ENCODE measurements around the gene APC2.
A peak's percentile ranks its signal among the peaks of the same experiment; 100 is the strongest.

The APC2 gene, protein sequence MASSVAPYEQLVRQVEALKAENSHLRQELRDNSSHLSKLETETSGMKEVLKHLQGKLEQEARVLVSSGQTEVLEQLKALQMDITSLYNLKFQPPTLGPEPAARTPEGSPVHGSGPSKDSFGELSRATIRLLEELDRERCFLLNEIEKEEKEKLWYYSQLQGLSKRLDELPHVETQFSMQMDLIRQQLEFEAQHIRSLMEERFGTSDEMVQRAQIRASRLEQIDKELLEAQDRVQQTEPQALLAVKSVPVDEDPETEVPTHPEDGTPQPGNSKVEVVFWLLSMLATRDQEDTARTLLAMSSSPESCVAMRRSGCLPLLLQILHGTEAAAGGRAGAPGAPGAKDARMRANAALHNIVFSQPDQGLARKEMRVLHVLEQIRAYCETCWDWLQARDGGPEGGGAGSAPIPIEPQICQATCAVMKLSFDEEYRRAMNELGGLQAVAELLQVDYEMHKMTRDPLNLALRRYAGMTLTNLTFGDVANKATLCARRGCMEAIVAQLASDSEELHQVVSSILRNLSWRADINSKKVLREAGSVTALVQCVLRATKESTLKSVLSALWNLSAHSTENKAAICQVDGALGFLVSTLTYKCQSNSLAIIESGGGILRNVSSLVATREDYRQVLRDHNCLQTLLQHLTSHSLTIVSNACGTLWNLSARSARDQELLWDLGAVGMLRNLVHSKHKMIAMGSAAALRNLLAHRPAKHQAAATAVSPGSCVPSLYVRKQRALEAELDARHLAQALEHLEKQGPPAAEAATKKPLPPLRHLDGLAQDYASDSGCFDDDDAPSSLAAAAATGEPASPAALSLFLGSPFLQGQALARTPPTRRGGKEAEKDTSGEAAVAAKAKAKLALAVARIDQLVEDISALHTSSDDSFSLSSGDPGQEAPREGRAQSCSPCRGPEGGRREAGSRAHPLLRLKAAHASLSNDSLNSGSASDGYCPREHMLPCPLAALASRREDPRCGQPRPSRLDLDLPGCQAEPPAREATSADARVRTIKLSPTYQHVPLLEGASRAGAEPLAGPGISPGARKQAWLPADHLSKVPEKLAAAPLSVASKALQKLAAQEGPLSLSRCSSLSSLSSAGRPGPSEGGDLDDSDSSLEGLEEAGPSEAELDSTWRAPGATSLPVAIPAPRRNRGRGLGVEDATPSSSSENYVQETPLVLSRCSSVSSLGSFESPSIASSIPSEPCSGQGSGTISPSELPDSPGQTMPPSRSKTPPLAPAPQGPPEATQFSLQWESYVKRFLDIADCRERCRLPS (N-terminal part only)

GRCh38 chr19:1449467-1450442 is at the start of gene APC2:
Gene APC2 (plus strand): TSS chr19:1450121. CDS start chr19:1453002, 2,881 bp downstream.
- DNase-seq (ENCODE audit: low read depth): peak; percentile 50

- peak; percentile 45 for DNase-seq (ENCODE audit: low read depth)
These were observed 49.4 kb upstream of the APC2 start for GRCh38 chr19:1400281-1401137.

- peak; percentile 58 for DNase-seq (ENCODE audit: low read depth)
These were observed 48.6 kb upstream of the APC2 start, which contains the start of gene GAMT for GRCh38 chr19:1401138-1401888. Gene GAMT (minus strand): TSS chr19:1401542. CDS start chr19:1401476, 66 bp downstream.

GRCh38 chr19:1401889-1402217 is 48.1 kb upstream of the APC2 start:
- DNase-seq (ENCODE audit: low read depth): no peak

DNA sequence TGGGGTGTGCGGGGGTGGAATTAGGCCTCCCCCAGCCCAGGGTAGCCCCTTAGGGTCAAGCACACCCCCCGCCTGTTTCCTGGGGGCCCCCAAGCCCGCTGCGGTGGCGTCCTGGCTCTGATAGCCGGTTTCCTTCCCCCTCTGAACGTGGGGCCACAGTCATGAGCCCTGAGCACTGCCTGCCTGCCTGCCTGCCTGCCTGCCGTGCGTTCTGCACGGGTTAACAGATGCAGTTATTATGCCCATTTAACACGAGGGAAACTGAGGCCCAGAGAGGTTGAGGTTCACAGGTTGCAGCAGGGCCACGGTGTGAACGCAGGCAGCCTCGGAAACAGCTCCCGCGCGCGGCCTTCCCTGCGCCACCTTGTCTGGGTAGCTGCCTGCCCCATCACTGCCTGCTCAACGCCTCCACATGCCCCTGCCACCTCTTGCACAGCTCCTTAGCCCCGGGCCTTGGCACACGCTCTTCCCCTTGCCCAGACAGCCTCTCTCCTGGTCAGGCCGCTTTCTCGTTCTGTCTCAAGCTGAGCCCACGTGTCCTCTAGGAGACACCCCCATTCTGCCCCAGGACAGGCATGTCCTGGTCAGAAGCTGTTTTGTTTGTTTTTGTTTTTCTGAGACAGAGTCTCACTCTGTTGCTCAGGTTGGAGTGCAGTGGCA is 47.4 kb upstream of the APC2 start:
- DNase-seq (ENCODE audit: low read depth): no peak

DNA sequence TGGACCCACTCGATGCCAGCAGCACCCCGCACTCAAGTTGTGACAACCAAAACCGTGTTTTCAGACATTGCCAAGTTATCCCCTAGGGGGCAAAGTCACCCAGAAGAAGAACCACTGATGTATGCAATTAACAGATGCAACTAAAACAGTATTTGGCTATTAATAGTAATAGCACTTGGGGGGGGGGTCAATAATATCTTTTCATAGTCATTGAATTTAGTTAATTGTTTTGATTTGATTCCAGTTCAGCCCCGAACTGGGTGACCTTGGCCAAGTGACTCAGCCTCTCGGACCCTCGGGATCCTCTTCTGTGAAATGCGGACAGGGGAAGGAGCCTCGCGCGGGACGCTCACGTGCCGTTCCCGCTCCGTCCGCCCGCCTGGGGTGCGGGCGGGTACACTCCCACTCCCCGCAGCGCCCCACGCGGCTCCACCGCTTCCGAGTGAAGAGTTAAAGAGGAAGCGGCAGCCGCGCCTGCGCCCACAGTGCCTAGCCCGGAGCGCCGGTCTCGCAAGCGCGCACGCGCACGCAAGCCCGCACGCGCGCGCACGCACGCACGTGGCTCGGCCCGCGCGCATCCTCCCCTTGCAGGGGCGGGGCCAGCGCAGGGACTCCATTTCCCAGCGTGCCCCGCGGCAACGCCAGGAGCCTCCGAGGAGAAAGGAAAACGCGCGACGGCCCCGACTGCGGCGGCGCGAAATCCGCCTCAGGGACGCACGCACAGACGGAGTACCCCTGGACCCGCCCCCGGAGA is 43.0 kb upstream of the APC2 start:
- DNase-seq (ENCODE audit: low read depth): peak; percentile 99

DNA sequence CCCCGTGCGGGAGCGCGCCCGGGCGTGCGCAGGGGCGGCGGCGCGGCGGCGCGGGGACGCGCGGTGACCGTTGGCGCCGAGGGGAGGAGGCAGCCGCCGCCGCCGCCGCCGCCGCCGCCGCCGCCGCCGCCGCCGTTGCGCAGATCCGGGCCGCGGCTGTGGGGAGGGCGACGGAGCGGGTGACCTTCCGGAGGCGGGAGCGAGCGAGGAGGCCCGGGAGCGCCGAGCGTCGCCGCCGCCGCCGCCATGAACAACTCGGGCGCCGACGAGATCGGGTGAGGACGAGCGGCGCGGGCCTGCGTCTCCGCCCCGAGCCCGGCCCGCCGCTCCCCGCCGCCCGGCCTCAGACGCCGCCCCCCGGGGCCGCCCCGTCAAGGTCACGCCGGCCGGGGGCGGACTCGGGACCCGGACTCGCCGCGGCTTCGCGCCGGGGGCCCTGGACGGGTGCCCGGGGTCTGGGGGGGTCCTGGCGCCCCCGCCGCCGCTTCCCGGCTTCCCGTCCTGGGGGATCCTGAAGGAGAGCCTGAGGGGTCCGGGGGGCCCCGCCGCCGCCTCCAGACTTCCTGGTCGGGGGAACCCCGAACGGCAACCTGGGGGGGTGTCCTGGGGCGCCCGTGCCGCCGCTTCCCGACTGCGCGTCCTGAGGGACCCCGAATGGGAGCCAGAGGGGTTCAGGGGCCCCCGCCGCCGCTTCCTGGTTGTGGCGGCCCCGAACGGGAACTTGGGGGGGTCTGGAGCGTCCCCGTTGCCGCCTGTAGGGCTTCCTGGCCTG is 42.2 kb upstream of the APC2 start, which contains the start of gene DAZAP1:
Gene DAZAP1, plus strand, starts transcription at position 59 of the 772 bp plus-strand sequence. Its CDS starts 188 bp downstream, at position 247.
- peak; percentile 30 for DNase-seq (ENCODE audit: low read depth)

GRCh38 chr19:1408300-1409203 is 41.4 kb upstream of the APC2 start:
- DNase-seq (ENCODE audit: low read depth): peak; percentile 69

DNA sequence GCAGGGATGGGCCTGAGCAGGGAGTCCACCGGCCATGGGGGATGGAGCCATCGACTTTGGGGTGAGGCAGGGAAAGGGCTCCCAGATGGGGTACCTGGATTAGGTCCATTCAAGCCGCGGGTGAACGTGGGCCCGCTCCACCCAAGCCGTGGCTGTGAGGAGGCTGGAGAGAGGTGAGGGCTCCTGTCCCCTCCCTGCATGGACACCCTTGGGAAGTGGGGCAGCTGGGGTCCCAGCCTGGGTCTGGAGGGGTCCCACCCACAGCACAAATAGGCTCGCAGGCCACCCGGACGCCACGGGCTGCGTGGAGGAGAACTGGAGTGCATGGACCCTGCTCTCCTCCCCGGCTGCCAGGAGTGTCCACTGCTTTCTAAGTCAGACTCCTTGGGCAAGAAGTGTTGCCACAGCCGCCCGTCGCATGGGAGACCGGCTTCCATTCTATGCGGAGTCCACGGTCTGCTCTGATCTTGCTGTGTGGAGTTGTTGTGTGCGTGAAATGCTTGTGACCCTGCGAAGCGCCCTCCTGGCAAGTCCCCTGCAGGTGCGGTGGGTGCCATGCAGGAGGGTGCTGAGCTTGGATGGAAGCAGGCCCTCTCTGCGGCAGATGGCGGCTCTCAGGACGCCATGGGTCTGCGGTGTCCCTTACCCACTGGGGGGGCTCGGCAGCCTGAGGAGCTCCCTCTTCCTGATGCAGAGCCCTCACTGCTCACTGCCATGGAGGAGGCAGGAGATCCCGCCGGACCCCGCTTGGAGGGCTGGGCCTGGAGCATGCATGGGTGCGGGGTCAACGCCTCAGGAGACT is 40.5 kb upstream of the APC2 start:
- no peak for DNase-seq (ENCODE audit: low read depth)

- peak; percentile 76 for DNase-seq (ENCODE audit: low read depth)
These were observed 39.7 kb upstream of the APC2 start for GRCh38 chr19:1410136-1410786.

- DNase-seq (ENCODE audit: low read depth): no peak
These were observed 39.1 kb upstream of the APC2 start for GRCh38 chr19:1410789-1411188.

DNA sequence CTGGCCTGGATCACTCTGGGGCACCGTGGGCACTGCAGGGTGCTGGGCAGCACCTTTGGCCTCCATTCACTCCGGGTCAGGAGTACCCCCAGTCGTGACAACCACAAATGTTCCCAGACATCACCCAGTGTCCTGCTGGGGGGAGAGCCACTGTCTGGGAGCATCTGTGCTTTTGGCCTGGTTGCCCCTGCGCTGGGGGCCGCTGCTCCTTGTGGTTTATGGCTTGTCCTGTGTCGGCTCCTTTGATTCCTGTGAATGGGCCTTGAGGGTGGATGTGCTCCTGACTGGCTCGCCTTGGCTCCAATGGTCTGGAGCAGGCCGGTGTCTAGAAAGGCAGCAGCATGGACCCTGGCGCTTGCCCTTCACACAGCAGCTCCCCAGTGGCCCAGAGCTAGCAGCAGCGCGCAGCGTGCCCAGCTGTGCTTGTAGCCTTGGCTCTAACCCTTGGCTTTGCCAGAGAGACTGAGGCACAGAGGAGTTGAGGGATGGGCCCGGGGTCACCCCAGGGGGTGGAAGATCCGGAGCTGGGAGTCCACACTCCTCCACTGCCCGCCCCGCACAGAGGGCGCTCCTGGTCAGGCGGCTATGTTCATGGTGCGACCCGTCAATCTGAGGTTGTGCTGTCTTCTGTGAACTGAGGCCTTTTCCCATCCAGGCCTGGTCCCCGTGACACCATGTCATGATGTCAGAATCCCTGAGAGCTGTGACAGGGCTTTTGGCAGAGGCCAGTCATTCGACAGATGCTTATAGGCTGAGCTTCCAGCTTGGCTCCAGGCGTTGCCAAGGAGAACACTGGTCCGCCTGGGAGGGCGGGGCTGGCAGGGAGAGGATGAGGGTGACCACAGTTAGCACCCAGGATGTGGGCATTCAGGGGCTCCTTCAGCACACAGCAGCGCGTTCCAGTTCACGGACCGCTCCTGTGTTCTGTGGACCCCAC is 38.4 kb upstream of the APC2 start:
- peak; percentile 37 for DNase-seq (ENCODE audit: low read depth)

DNA sequence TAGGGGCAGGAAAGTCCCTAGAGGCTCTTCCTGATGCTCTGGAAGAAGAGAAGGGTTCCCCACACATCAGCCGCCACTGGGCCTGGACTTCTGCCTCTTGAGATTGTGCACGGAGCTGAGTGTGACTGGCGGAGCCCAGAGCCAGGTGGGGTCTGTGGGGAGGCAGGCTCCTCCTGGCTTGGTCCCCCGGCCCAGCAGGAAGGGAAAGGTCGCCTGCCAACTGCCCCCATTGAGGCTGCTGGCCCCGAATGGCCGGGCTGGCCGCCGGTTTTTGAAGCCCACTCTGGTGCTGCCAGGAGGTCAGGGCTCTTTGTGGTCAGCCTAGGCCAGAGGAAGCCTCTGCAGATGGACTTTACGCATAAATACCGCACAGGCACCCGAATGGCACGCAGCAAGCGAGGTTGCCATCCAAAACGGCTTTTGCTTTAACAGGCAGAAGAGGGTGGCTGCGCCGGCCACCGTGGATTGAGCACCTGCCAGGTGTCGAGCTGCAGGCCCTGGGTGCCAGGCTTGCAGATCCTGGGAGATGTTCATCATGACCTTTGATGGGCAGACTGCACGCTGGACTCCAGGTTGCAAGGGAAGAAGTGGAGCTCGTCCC is 37.5 kb upstream of the APC2 start:
- DNase-seq (ENCODE audit: low read depth): no peak
